ENCODE results near the gene ARHGEF11.

DNA sequence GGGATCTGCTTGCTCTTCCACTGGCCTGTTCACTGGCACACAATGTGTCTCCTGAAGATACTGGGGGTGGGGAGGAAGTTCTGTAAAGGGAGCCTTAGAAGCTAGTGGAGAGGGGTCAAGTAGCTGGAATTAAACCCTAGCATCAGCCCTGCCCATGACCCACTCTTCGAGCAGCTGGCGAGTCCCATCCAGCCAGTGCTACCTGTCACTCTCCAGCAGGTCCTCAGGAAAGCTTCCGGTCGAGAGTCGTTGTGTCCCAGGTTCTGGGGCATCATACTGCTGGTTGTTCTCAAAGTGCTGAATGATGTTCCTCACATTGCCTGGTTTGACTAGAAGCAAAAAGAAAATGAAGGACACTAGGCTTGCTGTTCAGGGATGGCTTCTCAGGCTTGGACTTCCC is 94.2 kb downstream of the ARHGEF11 start:
- TF ChIP-seq, protein P1, sequence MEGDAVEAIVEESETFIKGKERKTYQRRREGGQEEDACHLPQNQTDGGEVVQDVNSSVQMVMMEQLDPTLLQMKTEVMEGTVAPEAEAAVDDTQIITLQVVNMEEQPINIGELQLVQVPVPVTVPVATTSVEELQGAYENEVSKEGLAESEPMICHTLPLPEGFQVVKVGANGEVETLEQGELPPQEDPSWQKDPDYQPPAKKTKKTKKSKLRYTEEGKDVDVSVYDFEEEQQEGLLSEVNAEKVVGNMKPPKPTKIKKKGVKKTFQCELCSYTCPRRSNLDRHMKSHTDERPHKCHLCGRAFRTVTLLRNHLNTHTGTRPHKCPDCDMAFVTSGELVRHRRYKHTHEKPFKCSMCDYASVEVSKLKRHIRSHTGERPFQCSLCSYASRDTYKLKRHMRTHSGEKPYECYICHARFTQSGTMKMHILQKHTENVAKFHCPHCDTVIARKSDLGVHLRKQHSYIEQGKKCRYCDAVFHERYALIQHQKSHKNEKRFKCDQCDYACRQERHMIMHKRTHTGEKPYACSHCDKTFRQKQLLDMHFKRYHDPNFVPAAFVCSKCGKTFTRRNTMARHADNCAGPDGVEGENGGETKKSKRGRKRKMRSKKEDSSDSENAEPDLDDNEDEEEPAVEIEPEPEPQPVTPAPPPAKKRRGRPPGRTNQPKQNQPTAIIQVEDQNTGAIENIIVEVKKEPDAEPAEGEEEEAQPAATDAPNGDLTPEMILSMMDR (IDR thresholded peaks at IDR 0.05), result no peak
- no peak for TF ChIP-seq EZH2 (IDR thresholded peaks at IDR 0.05; ENCODE audit: borderline replicate concordance, insufficient read depth, low read depth, low read length, poor library complexity, severe bottlenecking)

Measured in B cell (primary cell).